ENCODE measurements around the gene KRTAP9-6.
"Not testable (repeated sequence)": the region's sequence is repeated elsewhere in the genome, so short reads cannot be mapped to it uniquely, and the experiment has no call there.

The KRTAP9-6 gene

GRCh38 chr17:41265078-41265477, at the start of gene KRTAP9-6:
TSS of gene KRTAP9-6 (plus strand) at chr17:41265378. CDS start at chr17:41265378, 0 bp downstream.
- DNase-seq (ENCODE audit: low read depth): no peak

GRCh38 chr17:41215681-41216080, 49.5 kb upstream of the KRTAP9-6 start:
- DNase-seq (ENCODE audit: low read depth): no peak

GRCh38 chr17:41223821-41224220, 41.4 kb upstream of the KRTAP9-6 start:
- peak; percentile 53 for DNase-seq (ENCODE audit: low read depth)

GRCh38 chr17:41226051-41226450, 39.1 kb upstream of the KRTAP9-6 start:
- DNase-seq (ENCODE audit: low read depth): no peak

- not testable (repeated sequence) for DNase-seq (ENCODE audit: low read depth)
Observed at GRCh38 chr17:41226598-41227095, 38.5 kb upstream of the KRTAP9-6 start, which contains the start of gene KRTAP9-2. TSS of gene KRTAP9-2 (plus strand) at chr17:41226648. CDS start at chr17:41226655, 7 bp downstream.

- no peak for DNase-seq (ENCODE audit: low read depth)
Observed at GRCh38 chr17:41230094-41230493, 35.1 kb upstream of the KRTAP9-6 start.

GRCh38 chr17:41231731-41232130, 33.4 kb upstream of the KRTAP9-6 start:
- no peak for DNase-seq (ENCODE audit: low read depth)

- DNase-seq (ENCODE audit: low read depth): not testable (repeated sequence)
Observed at GRCh38 chr17:41232399-41233105, 32.6 kb upstream of the KRTAP9-6 start, which contains the start of gene KRTAP9-3. TSS of gene KRTAP9-3 (plus strand) at chr17:41232449. CDS start at chr17:41232502, 53 bp downstream.

GRCh38 chr17:41237116-41237515, 28.1 kb upstream of the KRTAP9-6 start:
- DNase-seq (ENCODE audit: low read depth): not testable (repeated sequence)

- DNase-seq (ENCODE audit: low read depth): not testable (repeated sequence)
Observed at GRCh38 chr17:41237949-41238437, 27.2 kb upstream of the KRTAP9-6 start, which contains the start of gene KRTAP9-8. TSS of gene KRTAP9-8 (plus strand) at chr17:41237999. CDS start at chr17:41238052, 53 bp downstream.

GRCh38 chr17:41246995-41247787, 18.0 kb upstream of the KRTAP9-6 start:
- DNase-seq (ENCODE audit: low read depth): not testable (repeated sequence)

GRCh38 chr17:41249637-41250240, 15.4 kb upstream of the KRTAP9-6 start, which contains the start of gene KRTAP9-4:
TSS of gene KRTAP9-4 (plus strand) at chr17:41249687. CDS start at chr17:41249721, 34 bp downstream.
- not testable (repeated sequence) for DNase-seq (ENCODE audit: low read depth)

- DNase-seq (ENCODE audit: low read depth): no peak
Observed at GRCh38 chr17:41251261-41251660, 13.9 kb upstream of the KRTAP9-6 start.

- peak; percentile 56 for DNase-seq (ENCODE audit: low read depth)
Observed at GRCh38 chr17:41254861-41255260, 10.3 kb upstream of the KRTAP9-6 start.

- DNase-seq (ENCODE audit: low read depth): peak; percentile 49
Observed at GRCh38 chr17:41255381-41256290, 9.5 kb upstream of the KRTAP9-6 start, which contains the start of gene KRTAP9-9. TSS of gene KRTAP9-9 (plus strand) at chr17:41255384.

GRCh38 chr17:41256291-41256685, 8.9 kb upstream of the KRTAP9-6 start:
- peak; percentile 39 for DNase-seq (ENCODE audit: low read depth)

GRCh38 chr17:41258406-41258805, 6.8 kb upstream of the KRTAP9-6 start:
- no peak for DNase-seq (ENCODE audit: low read depth)

GRCh38 chr17:41263212-41263611, 2.0 kb upstream of the KRTAP9-6 start:
- DNase-seq (ENCODE audit: low read depth): no peak

GRCh38 chr17:41264599-41264998, 579 bp upstream of the KRTAP9-6 start:
- DNase-seq (ENCODE audit: low read depth): no peak

- peak; percentile 22 for DNase-seq (ENCODE audit: low read depth)
Observed at GRCh38 chr17:41267711-41268110, 2.5 kb downstream of the KRTAP9-6 start.

GRCh38 chr17:41271323-41271722, 6.1 kb downstream of the KRTAP9-6 start:
- not testable (repeated sequence) for DNase-seq (ENCODE audit: low read depth)

Data from EH (cell line).